ENCODE measurements around the gene IGF1.

- TF ChIP-seq, protein P1, sequence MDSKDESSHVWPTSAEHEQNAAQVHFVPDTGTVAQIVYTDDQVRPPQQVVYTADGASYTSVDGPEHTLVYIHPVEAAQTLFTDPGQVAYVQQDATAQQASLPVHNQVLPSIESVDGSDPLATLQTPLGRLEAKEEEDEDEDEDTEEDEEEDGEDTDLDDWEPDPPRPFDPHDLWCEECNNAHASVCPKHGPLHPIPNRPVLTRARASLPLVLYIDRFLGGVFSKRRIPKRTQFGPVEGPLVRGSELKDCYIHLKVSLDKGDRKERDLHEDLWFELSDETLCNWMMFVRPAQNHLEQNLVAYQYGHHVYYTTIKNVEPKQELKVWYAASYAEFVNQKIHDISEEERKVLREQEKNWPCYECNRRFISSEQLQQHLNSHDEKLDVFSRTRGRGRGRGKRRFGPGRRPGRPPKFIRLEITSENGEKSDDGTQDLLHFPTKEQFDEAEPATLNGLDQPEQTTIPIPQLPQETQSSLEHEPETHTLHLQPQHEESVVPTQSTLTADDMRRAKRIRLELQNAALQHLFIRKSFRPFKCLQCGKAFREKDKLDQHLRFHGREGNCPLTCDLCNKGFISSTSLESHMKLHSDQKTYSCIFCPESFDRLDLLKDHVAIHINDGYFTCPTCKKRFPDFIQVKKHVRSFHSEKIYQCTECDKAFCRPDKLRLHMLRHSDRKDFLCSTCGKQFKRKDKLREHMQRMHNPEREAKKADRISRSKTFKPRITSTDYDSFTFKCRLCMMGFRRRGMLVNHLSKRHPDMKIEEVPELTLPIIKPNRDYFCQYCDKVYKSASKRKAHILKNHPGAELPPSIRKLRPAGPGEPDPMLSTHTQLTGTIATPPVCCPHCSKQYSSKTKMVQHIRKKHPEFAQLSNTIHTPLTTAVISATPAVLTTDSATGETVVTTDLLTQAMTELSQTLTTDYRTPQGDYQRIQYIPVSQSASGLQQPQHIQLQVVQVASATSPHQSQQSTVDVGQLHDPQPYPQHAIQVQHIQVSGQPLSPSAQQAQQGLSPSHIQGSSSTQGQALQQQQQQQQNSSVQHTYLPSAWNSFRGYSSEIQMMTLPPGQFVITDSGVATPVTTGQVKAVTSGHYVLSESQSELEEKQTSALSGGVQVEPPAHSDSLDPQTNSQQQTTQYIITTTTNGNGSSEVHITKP (tag by site-specific recombination; IDR thresholded peaks at IDR 0.05), result no peak
- TF ChIP-seq TCF7L2 (IDR thresholded peaks at IDR 0.05; ENCODE audit: borderline replicate concordance, low read depth, low read length), result no peak
- TF ChIP-seq, protein P2, sequence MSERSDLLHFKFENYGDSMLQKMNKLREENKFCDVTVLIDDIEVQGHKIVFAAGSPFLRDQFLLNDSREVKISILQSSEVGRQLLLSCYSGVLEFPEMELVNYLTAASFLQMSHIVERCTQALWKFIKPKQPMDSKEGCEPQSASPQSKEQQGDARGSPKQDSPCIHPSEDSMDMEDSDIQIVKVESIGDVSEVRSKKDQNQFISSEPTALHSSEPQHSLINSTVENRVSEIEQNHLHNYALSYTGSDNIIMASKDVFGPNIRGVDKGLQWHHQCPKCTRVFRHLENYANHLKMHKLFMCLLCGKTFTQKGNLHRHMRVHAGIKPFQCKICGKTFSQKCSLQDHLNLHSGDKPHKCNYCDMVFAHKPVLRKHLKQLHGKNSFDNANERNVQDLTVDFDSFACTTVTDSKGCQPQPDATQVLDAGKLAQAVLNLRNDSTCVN (tag by site-specific recombination; optimal IDR thresholded peaks at IDR 0.05), result no peak
- TF ChIP-seq, protein P3, sequence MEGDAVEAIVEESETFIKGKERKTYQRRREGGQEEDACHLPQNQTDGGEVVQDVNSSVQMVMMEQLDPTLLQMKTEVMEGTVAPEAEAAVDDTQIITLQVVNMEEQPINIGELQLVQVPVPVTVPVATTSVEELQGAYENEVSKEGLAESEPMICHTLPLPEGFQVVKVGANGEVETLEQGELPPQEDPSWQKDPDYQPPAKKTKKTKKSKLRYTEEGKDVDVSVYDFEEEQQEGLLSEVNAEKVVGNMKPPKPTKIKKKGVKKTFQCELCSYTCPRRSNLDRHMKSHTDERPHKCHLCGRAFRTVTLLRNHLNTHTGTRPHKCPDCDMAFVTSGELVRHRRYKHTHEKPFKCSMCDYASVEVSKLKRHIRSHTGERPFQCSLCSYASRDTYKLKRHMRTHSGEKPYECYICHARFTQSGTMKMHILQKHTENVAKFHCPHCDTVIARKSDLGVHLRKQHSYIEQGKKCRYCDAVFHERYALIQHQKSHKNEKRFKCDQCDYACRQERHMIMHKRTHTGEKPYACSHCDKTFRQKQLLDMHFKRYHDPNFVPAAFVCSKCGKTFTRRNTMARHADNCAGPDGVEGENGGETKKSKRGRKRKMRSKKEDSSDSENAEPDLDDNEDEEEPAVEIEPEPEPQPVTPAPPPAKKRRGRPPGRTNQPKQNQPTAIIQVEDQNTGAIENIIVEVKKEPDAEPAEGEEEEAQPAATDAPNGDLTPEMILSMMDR (tag by site-specific recombination; IDR thresholded peaks at IDR 0.05), result no peak
- no peak for TF ChIP-seq YY1 (tag by site-specific recombination; IDR thresholded peaks at IDR 0.05)
- no peak for TF ChIP-seq ZNF580 (tag by site-specific recombination; IDR thresholded peaks at IDR 0.05)
- no peak for TF ChIP-seq ZBTB8A (tag by site-specific recombination; IDR thresholded peaks at IDR 0.05)
- TF ChIP-seq ZNF184 (tag by site-specific recombination; IDR thresholded peaks at IDR 0.05), result no peak
- no peak for TF ChIP-seq ZXDB (tag by site-specific recombination; IDR thresholded peaks at IDR 0.05)
- TF ChIP-seq, protein P4, sequence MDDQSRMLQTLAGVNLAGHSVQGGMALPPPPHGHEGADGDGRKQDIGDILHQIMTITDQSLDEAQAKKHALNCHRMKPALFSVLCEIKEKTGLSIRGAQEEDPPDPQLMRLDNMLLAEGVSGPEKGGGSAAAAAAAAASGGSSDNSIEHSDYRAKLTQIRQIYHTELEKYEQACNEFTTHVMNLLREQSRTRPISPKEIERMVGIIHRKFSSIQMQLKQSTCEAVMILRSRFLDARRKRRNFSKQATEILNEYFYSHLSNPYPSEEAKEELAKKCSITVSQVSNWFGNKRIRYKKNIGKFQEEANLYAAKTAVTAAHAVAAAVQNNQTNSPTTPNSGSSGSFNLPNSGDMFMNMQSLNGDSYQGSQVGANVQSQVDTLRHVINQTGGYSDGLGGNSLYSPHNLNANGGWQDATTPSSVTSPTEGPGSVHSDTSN (CRISPR knock-in tag; IDR thresholded peaks at IDR 0.05), result no peak
- TF ChIP-seq, protein P5, sequence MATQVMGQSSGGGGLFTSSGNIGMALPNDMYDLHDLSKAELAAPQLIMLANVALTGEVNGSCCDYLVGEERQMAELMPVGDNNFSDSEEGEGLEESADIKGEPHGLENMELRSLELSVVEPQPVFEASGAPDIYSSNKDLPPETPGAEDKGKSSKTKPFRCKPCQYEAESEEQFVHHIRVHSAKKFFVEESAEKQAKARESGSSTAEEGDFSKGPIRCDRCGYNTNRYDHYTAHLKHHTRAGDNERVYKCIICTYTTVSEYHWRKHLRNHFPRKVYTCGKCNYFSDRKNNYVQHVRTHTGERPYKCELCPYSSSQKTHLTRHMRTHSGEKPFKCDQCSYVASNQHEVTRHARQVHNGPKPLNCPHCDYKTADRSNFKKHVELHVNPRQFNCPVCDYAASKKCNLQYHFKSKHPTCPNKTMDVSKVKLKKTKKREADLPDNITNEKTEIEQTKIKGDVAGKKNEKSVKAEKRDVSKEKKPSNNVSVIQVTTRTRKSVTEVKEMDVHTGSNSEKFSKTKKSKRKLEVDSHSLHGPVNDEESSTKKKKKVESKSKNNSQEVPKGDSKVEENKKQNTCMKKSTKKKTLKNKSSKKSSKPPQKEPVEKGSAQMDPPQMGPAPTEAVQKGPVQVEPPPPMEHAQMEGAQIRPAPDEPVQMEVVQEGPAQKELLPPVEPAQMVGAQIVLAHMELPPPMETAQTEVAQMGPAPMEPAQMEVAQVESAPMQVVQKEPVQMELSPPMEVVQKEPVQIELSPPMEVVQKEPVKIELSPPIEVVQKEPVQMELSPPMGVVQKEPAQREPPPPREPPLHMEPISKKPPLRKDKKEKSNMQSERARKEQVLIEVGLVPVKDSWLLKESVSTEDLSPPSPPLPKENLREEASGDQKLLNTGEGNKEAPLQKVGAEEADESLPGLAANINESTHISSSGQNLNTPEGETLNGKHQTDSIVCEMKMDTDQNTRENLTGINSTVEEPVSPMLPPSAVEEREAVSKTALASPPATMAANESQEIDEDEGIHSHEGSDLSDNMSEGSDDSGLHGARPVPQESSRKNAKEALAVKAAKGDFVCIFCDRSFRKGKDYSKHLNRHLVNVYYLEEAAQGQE (tag by site-specific recombination; IDR thresholded peaks at IDR 0.05), result no peak
- TF ChIP-seq ZNF366 (tag by site-specific recombination; conservative IDR thresholded peaks at IDR 0.05), result no peak
- no peak for TF ChIP-seq ZBTB10 (tag by site-specific recombination; IDR thresholded peaks at IDR 0.05)
Measured at GRCh38 chr12:102376181-102376747, 104.1 kb downstream of the IGF1 start.

All from HEK293 (cell line).